Ishikawa (cell line): ENCODE data around the gene PTPRS.

Source experiments
- CEBPB ChIP-seq: IDR thresholded peaks from 2 replicates; pipeline ENCODE4 v1.6.1; 2012
- CREB1 ChIP-seq: IDR thresholded peaks from 2 replicates; pipeline ENCODE4 v1.6.1; 2012; ENCODE audit warnings: low read depth
- EGR1 ChIP-seq: IDR thresholded peaks from 2 replicates; pipeline ENCODE4 v1.6.1; 2012
- EP300 ChIP-seq: IDR thresholded peaks from 2 replicates; pipeline ENCODE4 v1.6.1; 2012; ENCODE audit warnings: borderline replicate concordance
- FOXM1 ChIP-seq: IDR thresholded peaks from 2 replicates; pipeline ENCODE4 v1.6.1; 2012; ENCODE audit warnings: low read depth, borderline replicate concordance
- NFIC ChIP-seq: IDR thresholded peaks from 2 replicates; pipeline ENCODE4 v1.6.1; 2012
- RAD21 ChIP-seq: IDR thresholded peaks from 2 replicates; pipeline ENCODE4 v1.6.1; 2012; ENCODE audit warnings: low read depth
- TAF1 ChIP-seq: IDR thresholded peaks from 2 replicates; pipeline ENCODE4 v1.6.1; 2012; ENCODE audit warnings: low read depth, mild to moderate bottlenecking
- TCF12 ChIP-seq: IDR thresholded peaks from 2 replicates; pipeline ENCODE4 v1.6.1; 2012; ENCODE audit warnings: low read depth
- TEAD4 ChIP-seq: IDR thresholded peaks from 2 replicates; pipeline ENCODE4 v1.6.1; 2012
- YY1 ChIP-seq: IDR thresholded peaks from 2 replicates; pipeline ENCODE4 v1.6.1; 2012; ENCODE audit warnings: low read depth
- ZBTB7A ChIP-seq: IDR thresholded peaks from 2 replicates; pipeline ENCODE4 v1.6.1; 2012; ENCODE audit warnings: low read depth
- TF ChIP-seq, protein P1 (sequence below): IDR thresholded peaks from 2 replicates; pipeline ENCODE4 v1.6.1; 2012; ENCODE audit warnings: low read depth, mild to moderate bottlenecking
- TF ChIP-seq, protein P2 (sequence below): IDR thresholded peaks from 2 replicates; pipeline ENCODE4 v1.6.1; 2012
- TF ChIP-seq, protein P3 (sequence below): IDR thresholded peaks from 2 replicates; pipeline ENCODE4 v1.6.1; 2012

Gene PTPRS

DNA sequence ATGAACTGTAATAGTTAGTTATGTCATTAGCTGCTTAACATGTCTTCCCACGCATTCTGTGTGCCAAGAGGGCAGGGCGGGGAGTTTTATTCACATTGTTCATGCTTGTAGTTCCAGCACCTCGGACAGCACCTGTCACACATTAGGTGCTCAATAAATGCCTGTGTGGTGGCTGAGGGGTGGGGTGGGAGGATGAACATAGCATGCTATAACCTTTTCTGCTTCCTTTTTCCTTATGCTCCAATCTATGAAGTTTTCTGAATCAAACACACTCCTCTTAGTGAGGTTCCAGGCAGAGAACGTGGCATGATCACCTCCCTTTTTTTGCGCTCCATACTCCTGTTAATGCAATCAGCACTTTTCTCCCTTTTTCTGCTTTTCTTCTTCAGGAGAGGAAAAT, 15.8 kb upstream of the PTPRS start:
- TF ChIP-seq, protein P1, sequence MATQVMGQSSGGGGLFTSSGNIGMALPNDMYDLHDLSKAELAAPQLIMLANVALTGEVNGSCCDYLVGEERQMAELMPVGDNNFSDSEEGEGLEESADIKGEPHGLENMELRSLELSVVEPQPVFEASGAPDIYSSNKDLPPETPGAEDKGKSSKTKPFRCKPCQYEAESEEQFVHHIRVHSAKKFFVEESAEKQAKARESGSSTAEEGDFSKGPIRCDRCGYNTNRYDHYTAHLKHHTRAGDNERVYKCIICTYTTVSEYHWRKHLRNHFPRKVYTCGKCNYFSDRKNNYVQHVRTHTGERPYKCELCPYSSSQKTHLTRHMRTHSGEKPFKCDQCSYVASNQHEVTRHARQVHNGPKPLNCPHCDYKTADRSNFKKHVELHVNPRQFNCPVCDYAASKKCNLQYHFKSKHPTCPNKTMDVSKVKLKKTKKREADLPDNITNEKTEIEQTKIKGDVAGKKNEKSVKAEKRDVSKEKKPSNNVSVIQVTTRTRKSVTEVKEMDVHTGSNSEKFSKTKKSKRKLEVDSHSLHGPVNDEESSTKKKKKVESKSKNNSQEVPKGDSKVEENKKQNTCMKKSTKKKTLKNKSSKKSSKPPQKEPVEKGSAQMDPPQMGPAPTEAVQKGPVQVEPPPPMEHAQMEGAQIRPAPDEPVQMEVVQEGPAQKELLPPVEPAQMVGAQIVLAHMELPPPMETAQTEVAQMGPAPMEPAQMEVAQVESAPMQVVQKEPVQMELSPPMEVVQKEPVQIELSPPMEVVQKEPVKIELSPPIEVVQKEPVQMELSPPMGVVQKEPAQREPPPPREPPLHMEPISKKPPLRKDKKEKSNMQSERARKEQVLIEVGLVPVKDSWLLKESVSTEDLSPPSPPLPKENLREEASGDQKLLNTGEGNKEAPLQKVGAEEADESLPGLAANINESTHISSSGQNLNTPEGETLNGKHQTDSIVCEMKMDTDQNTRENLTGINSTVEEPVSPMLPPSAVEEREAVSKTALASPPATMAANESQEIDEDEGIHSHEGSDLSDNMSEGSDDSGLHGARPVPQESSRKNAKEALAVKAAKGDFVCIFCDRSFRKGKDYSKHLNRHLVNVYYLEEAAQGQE = peak; percentile 88
- TF ChIP-seq EGR1 = peak; percentile 24; the same call in 1 of the 2 replicates
- no peak for TF ChIP-seq ZBTB7A

- TF ChIP-seq RAD21 = no peak
- TF ChIP-seq TAF1 = no peak
- no peak for TF ChIP-seq NFIC
These were observed 15.1 kb upstream of the PTPRS start for GRCh38 chr19:5355693-5356092.

GRCh38 chr19:5355076-5355475, 14.5 kb upstream of the PTPRS start:
- no peak for TF ChIP-seq ZBTB7A
- no peak for TF ChIP-seq FOXM1

DNA sequence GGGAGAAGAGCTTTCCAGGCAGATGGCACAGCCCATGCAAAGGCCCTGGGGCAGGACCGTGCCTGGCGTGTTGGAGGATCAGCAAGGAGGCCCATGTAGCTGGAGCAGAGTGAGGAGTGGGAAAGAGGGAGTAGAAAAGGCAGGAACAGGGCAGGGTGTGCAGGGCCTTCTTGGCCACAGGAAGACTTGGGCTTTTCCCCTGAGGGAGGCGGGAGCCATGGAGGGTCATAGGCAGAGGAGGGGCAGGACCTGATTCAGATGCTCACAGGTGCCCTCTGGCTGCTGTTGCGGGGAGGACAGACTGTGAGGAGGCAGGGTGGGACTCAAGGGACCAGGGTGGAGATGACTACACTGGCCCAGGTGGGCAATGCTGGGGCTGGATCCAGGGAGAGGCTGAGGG, 13.8 kb upstream of the PTPRS start:
- TF ChIP-seq, protein P2, sequence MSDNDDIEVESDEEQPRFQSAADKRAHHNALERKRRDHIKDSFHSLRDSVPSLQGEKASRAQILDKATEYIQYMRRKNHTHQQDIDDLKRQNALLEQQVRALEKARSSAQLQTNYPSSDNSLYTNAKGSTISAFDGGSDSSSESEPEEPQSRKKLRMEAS = no peak
- no peak for TF ChIP-seq CREB1
- TF ChIP-seq NFIC = no peak
- TF ChIP-seq RAD21 = peak; percentile 17; the same call in 1 of the 2 replicates
- TF ChIP-seq EGR1 = no peak
- TF ChIP-seq EP300 = no peak
- TF ChIP-seq YY1 = no peak

GRCh38 chr19:5352229-5352763, 11.7 kb upstream of the PTPRS start:
- TF ChIP-seq, protein P1 = no peak
- TF ChIP-seq EGR1 (no peak), TCF12 (no peak), NFIC (no peak), TAF1 (no peak), YY1 (no peak), TEAD4 (no peak)

- TF ChIP-seq TEAD4 = no peak
- no peak for TF ChIP-seq EGR1
- no peak for TF ChIP-seq TAF1
- TF ChIP-seq EP300 = no peak
- TF ChIP-seq TCF12 = no peak
- TF ChIP-seq CEBPB = no peak
- TF ChIP-seq YY1 = no peak
- TF ChIP-seq NFIC = no peak
- no peak for TF ChIP-seq CREB1
- TF ChIP-seq FOXM1 = no peak
- TF ChIP-seq, protein P2 = no peak
- TF ChIP-seq, protein P3, sequence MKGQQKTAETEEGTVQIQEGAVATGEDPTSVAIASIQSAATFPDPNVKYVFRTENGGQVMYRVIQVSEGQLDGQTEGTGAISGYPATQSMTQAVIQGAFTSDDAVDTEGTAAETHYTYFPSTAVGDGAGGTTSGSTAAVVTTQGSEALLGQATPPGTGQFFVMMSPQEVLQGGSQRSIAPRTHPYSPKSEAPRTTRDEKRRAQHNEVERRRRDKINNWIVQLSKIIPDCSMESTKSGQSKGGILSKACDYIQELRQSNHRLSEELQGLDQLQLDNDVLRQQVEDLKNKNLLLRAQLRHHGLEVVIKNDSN = no peak
- TF ChIP-seq, protein P1 = no peak
- TF ChIP-seq ZBTB7A = no peak
- TF ChIP-seq RAD21 = no peak
These were observed 11.2 kb upstream of the PTPRS start for GRCh38 chr19:5351731-5352228.
